Posterior cingulate gyrus (tissue), 11 donors: Measurements from ENCODE around the gene TGM5.

Experiments used
- DNase-seq, 10 donors: peaks; one replicate each; pipeline versions ENCODE4 v3.0.0 to v3.0.0-alpha.2; 2020 to 2021; ENCODE audit warnings: mixed read lengths in 3 of 10
- intact Hi-C: fragments of 100-400 bp; cut with DNase I; formaldehyde crosslinking; loops from one replicate; pipeline ENCODE4 v1.15.1; 2023

Gene TGM5

GRCh38 chr15:43219929-43220928 lies 46.5 kb downstream of the TGM5 start:
- intact Hi-C loops, result no loop called here
- no peak for DNase-seq

- intact Hi-C loops, result no loop called here
- no peak for DNase-seq
Measured at GRCh38 chr15:43218908-43219706, 47.6 kb downstream of the TGM5 start.

- DNase-seq, result no peak
- intact Hi-C loops, result no loop called here
Measured at GRCh38 chr15:43215961-43216360, 50.8 kb downstream of the TGM5 start.

GRCh38 chr15:43214592-43215295 lies 52.0 kb downstream of the TGM5 start:
- intact Hi-C loops, result no loop called here
- DNase-seq, result no peak

- DNase-seq, result no peak
- intact Hi-C loops, result no loop called here
Measured at GRCh38 chr15:43214169-43214568, 52.6 kb downstream of the TGM5 start.

- no peak for DNase-seq
- intact Hi-C loops, result no loop called here
Measured at GRCh38 chr15:43213466-43213865, 53.3 kb downstream of the TGM5 start.

- DNase-seq, result no peak
- intact Hi-C loops, result no loop called here
Measured at GRCh38 chr15:43212951-43213350, 53.8 kb downstream of the TGM5 start.

GRCh38 chr15:43212299-43212698 lies 54.4 kb downstream of the TGM5 start:
- intact Hi-C loops, result no loop called here
- no peak for DNase-seq

- DNase-seq, result no peak
- intact Hi-C loops, result no loop called here
Measured at GRCh38 chr15:43211224-43211735, 55.4 kb downstream of the TGM5 start.

- intact Hi-C loops, result no loop called here
- no peak for DNase-seq
Measured at GRCh38 chr15:43210807-43211206, 55.9 kb downstream of the TGM5 start.

GRCh38 chr15:43210172-43210745 lies 56.5 kb downstream of the TGM5 start:
- DNase-seq, result no peak
- intact Hi-C loops, result no loop called here

GRCh38 chr15:43209059-43209824 lies 57.5 kb downstream of the TGM5 start:
- intact Hi-C loops, result no loop called here
- DNase-seq, result no peak

- intact Hi-C loops, result no loop called here
- no peak for DNase-seq
Measured at GRCh38 chr15:43208052-43209002, 58.4 kb downstream of the TGM5 start.

- no peak for DNase-seq
- intact Hi-C loops, result no loop called here
Measured at GRCh38 chr15:43207024-43207423, 59.7 kb downstream of the TGM5 start.

- intact Hi-C loops, result no loop called here
- no peak for DNase-seq
Measured at GRCh38 chr15:43206054-43206453, 60.7 kb downstream of the TGM5 start.

- intact Hi-C loops, result no loop called here
- DNase-seq, result peak in 5 of 10 donors; percentile 36 to 88 (median 40)
Measured at GRCh38 chr15:43204016-43204901, 62.5 kb downstream of the TGM5 start.

GRCh38 chr15:43199945-43200488 lies 66.7 kb downstream of the TGM5 start:
- intact Hi-C loops, result no loop called here
- no peak for DNase-seq
